HG03159 (cell line): Measurements from ENCODE around the gene MON1B.
A peak's percentile ranks its signal among the peaks of the same experiment; 100 is the strongest.
"Not testable (repeated sequence)": the region's sequence is repeated elsewhere in the genome, so short reads cannot be mapped to it uniquely, and the experiment has no call there.

Source experiments
- ATAC-seq: cut with Tn5 transposase; IDR thresholded peaks from one replicate; pipeline ENCODE4 v1.9.1; 2021; ENCODE audit warnings: mild to moderate bottlenecking, moderate library complexity; ENCODE audit not compliant: unreplicated experiment

Gene MON1B

DNA sequence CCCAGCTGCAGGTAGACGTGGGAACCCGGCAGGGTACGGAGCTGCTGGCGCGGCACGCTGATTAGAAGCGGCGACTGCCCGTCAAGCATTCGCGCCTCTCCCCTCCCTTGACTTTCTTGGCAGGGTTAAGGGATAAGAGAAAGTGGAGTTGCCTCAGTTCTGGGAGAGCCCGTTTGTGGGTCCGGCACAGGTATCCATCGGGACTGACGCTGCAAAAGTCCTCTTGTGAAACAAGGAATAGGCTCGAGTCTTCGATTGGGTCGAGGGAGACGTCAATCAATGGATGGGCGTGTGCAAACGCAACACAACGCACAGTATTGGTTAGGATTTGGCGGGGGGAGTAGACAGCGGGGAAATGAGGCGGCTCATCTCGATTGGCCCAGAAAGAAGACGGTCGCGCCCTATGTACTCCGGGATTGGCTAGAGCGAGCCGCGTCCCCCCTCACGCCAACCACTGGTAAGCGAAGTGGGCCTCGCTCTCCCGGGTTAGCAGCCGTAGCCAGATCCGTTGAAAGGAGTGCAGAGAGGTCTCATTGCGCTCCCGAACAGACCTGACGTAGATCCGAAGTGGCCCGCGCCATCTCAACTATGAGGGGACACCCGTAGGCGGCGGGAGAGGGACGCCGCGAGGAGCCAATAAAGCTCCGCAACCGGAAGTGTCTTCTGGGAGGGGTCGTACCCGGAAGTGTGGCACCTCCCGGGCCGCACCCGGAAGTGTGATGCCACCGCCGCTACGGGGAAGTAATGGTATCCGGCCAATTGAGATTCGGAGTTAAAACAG is at the start of gene MON1B:
Gene MON1B, plus strand, starts transcription at position 713 of the 781 bp plus-strand sequence. CDS start 296 bp downstream, outside the sequence.
- peak; percentile 96 for ATAC-seq

DNA sequence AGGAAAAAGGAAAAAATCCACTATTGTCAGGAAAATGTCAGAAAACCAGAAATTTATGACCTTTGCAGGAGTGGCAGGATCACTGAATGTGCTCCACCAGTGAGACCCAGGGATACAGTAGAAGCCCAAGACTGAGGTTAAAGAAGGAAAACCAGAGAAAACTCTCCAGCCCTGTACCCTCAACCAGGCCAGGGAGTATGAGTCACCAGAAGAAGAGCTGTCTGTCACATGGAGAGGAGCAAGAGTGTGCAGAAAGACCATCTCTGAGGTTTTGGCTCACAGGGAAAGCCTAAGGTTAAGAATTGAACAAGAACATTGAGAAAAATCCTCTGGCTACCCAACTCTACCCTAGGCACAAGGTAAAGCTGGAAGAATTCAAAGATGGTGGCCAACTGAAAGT is 47.6 kb upstream of the MON1B start:
- no peak for ATAC-seq

DNA sequence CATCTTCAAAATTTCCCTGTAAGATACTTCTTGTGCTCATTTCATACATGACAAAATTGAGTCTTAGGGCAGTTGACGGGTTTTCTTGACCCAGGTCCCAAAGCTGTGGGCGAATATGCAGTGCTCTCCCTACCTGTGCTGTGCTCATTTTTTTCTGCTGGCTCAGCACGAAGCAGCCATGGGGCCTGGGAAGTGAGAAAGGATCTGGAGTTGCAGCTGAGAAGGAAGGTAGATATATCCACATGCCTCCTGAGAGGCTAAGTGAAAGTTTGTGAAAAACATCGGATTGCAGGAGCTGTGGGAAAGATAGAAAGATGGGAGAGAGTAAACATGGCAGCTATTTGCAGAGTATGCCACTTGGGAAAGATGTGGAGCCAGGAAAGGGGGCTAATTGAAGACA is 42.9 kb upstream of the MON1B start:
- ATAC-seq = no peak

DNA sequence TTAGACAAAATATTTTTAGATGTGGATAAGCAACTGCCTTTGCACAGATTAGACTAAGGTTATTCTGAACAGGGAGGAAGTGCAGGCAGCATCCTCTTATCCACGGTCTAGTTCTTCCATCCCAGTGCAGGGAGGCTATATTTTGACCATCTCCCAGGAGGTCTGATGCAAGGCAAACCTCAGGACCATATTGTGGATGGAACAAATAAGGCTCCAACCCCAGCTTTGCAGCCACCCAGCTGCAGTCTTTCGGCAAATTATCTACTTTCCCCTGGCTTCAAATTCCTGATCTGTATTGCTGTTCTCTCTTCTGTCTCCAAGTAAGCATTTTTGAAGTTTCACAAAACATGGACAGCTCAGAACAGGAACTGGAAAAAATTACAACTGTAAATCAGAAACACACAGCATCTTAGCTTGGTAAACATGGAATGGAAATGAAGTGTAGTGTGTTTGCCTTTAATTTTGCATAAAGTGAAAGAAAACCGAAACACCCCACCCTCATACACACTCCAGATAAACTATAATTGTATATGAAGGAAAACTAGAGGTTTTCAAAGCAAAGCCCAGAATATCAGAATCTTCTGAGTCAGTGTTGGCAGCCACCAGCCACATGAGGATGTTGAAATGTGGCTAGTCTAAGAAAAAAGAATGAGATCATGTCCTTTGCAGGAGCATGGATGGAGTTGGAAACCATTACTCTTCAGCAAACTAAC is 33.5 kb upstream of the MON1B start:
- ATAC-seq = no peak

DNA sequence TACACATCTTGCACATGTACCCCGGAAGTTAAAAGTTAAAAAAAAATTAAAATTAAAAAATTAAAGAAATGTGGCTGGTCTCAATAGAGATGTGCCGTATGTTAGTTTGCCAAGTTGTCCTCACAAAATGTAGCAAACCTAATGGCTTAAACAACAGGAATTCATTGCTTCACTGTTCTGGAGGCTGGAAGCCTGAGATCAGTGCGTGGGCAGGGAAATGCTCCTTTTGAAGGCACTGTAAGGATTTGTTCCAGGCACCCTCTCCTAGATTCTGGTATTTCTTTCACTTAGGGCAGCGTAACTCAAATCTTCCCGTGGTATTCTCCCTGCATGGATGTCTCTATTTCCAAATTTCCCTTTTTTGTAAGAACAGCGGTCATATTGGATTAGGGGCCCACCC is 32.7 kb upstream of the MON1B start:
- ATAC-seq = no peak

DNA sequence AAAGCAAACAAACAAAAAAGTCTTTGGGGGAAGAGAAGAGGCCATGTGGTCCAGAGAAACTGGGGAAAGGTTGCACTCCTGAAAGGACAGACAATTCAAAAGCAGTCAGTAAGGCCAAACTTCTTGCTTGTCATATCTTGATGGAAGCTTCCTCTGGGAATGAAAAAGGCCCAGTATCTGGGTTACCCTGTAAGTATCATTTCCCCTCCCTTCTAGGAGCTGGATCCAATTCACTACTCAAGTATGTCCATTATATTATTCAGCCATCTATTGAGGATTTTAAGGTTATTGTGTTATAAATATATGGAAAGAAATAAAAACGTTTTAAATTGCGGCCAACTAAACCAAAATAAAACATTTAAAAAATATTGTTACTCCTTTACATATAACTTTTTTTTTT is 26.0 kb upstream of the MON1B start:
- no peak for ATAC-seq

DNA sequence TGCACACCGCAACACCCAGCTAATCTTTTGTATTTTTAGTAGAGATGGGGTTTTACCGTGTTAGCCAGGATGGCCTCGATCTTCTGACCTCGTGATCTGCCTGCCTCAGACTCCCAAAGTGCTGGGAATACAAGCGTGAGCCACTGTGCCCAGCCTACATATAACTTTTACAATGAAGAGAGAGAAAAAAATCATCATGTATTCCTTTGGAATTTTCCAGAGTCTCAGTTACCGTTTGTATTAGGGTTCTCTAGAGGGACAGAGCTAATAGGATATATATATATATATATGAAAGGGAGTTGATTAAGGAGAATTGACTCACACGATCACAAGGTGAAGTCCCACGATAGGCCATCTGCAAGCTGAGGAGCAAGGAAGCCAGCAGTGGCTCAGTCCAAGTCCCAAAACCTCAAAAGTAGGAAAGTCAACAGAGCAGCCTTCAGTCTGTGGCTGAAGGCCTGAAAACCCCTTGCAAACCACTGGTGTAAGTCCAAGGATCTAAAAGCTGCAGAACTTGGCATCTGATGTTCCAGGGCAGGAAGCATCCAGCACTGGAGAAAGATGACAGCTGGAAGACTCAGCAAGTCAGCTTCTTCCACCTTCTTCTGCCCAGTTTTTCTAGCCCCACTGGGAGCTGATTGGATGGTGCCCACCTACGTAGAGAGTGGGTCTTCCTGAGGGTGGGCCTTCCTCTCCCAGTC is 25.3 kb upstream of the MON1B start:
- ATAC-seq = not testable (repeated sequence)

DNA sequence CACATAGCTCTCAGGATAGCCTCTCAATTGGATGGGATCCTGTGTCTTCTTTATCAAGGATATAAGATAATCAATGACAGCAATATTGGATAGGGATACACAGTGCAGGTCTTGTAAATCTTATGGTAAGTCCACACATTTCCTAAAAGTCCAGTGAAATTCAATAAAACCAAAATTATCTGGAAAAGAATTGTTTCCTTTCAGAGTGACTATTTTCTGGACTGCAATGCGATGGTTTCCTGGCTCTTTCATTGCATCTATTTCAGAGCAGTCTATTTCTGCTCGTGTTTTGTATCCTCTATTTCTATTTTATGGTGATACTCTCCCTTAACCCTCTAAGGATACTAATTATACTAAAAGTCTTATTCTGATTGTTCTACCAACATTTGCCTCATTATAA is 24.3 kb upstream of the MON1B start:
- ATAC-seq = no peak

DNA sequence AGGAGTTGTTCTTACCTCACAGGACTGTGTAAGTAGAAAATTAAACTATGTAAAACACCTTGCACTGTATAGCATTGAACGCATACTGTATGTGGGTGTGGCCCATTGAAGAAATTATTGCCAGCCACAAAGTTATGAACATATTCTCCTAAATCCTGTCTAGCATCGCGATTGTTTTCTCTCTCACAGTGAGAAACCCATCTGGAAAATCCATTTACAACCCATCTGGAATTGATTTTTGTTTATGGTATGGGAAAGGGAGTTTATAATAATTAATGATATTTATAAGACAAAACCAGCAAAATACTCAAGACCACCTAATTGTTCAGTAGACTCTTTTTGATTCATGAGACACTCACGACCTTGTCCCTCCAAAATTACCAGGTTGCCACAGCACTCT is 22.1 kb upstream of the MON1B start:
- no peak for ATAC-seq

DNA sequence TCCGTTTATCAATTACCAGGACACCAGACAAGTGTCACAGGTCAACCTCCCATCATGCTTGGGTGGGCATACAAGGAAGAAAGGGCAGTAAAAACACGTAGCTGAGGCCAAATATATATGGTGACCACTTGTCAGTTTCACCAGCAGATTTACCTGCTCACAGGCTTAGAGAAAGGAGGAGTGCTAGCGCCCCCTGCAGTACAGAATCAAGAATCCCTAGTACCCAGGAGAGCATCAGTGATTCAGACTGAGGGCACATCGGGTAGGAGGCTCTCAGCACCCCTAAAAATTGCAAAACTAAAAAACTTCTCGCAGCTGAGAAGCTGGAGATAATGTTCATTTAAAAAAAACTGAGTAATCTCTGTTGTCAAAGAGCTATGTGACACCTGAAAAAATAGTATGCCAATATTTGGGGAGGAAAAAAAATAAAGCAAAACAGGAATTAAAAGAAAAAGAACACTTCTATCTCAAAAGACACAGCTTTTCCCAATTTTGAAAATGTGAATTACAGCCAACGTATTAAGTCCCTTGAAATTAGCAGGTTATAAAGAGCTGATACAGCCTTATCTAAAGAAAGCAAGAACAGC is 21.2 kb upstream of the MON1B start:
- no peak for ATAC-seq

DNA sequence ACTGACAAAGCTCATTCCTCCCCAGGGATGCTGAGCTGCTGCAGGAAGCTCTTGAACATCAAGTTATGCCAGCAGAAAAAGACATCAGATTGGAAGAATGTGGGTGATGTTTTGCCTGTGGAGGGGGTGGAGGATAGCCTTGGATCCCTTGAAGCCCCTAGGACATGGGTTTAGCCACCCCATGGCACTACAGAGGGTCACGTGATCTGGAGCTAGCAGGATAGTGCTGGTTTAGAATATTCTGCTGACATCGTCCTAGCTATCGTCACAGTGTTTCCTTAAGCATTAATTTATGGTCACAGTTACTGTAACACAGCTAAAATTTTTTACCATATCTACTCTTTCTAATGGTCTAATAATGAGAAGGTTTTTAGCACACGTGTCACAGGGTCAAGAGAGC is 20.2 kb upstream of the MON1B start:
- no peak for ATAC-seq

DNA sequence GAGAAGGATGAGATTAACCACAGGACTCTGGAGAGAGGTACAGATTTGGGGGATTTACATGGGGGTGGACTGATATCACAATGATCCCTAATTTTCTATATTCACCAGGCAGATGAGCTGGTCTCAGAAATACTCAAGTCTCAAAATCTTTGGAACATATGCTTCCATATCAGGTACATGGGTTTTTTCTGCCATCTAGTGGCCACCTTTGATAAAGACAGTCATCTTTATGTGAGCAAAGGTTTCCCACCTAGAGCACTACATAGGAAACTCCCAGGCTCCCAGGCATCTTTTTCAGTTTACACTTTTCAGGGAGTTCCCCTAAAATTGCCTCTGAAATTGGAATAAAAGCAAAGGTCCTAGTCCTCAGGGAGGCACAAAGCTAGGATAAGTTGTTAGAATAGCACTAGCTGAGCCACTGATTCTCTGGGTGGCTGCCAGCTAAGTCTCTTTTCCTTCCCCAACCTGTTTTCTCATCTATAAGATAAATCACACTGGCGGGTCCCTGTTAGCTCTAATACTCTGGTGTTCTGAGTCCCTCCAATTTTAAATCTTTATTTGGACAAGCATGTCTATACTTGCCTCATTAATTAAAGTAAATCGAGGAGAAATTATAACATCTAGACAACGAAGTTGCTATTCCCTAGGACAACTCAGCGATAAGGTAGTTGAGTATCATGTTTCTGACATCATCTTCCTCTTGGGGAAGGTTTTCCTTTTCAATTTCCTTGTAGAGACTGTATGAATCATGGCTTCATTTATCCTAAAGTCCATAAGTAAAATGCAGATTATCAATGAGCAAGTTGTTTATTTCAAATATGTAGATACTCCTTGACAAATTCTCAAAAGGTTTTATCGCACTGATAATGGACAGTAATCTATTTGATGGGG is 19.0 kb upstream of the MON1B start:
- ATAC-seq = peak; percentile 75

DNA sequence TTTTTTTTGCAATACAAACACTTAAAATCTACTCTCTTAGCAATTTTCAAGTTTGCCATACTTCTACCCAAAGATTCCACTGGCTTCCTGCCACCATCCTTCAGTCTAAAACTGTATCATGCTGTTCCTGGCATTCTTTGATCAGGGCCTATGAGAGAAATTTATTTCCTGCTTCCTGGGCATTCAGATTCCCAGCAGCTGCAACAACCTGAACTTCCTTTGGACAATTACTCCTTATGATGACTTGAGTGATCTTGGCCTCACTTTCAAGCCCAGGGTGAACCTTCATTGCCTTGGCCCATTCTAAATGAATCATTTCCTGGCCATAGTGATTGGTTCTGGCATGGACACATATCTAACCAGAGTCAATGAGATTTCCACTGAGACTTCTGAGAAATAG is 18.0 kb upstream of the MON1B start:
- no peak for ATAC-seq

DNA sequence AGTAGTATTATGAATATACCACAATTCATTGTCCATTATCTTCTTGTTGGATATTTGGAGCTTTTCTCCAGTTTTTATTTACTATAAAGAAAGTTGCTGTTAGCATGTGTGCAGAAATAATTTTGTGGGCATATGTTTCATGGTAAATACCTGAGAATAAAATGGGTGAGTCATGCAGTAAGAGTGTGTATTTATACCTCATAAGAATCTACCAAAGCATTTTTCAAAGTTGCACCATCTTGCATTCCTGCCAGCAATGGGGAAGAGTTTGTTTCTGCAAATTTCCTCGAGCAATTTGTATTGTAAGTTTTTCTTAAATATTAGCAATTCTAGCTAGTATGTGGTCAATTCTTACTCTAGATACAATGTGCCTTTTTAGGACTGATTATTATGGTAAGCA is 7.9 kb upstream of the MON1B start:
- ATAC-seq = no peak

DNA sequence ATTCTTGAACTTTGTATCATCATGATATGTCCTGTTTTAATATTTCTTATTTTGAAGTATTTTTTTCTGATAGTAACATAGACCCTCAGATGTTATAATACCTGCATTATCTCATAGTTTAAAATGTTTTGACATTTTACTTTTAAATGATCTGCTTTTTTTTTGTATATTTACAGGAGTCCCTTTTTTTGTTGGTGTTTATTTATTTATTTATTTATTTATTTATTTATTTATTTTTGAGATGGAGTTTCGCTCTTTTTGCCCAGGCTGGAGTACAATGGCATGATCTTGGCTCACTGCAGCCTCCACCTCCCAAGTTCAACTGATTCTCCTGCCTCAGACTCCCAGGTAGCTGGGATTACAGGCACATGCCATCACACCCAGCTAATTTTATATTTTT is 4.7 kb upstream of the MON1B start:
- ATAC-seq = not testable (repeated sequence)

DNA sequence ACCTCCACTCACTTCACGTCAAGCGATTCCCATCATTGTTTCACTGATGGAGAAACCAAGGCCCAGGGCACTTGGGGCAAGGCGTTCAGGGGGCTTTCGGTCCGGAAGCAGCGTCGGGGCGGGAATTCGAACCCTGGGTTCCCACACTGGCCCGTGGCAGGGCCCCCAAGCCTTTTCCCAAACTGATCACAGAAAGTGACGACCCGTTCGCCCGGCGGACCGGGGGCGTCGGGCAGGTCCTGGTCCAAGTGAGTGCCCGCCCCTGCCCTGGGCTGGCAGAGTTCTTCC is 856 bp upstream of the MON1B start:
- ATAC-seq = peak; percentile 0

DNA sequence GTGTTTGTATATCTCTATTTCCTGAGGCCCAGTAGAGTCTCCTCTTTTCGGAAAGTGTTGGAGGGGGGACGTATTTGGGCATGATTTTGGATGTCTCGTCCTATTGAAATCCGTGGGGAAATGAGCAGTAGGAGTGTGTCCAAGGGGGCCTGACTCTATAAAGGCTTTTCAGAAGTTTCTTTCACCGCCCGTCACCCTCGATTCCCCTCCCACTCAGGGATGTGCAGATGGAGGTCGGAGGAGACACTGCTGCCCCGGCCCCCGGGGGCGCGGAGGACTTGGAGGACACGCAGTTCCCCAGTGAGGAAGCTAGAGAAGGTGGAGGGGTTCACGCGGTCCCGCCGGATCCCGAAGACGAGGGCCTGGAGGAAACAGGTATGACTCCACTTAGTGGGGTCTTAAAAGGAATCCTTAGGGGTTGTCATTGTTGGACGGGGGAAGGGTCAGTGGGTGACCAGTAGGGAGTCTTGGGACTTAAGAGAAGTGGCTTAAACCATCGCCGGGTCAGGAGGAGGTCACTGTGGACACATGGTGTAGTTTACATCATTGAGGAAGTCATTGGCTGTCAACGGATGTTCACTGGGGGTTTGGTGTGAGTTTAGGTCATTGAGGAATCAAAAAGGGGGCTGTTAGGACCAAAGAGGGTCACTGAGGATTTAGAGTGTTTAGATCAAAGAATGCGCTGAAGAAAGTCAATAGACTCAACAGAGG is 424 bp downstream of the MON1B start:
- peak; percentile 1 for ATAC-seq

DNA sequence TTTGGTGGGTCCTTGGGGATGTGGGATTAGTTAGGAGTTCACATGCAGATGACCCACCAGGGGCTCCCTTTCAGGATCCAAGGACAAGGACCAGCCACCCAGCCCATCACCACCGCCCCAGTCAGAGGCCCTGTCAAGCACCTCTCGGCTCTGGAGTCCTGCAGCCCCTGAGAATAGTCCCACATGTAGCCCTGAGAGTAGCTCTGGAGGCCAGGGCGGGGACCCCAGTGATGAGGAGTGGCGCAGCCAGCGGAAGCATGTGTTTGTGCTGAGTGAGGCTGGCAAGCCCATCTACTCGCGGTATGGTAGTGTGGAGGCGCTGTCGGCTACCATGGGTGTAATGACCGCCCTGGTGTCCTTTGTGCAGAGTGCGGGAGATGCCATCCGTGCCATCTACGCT is 2.4 kb downstream of the MON1B start:
- no peak for ATAC-seq

DNA sequence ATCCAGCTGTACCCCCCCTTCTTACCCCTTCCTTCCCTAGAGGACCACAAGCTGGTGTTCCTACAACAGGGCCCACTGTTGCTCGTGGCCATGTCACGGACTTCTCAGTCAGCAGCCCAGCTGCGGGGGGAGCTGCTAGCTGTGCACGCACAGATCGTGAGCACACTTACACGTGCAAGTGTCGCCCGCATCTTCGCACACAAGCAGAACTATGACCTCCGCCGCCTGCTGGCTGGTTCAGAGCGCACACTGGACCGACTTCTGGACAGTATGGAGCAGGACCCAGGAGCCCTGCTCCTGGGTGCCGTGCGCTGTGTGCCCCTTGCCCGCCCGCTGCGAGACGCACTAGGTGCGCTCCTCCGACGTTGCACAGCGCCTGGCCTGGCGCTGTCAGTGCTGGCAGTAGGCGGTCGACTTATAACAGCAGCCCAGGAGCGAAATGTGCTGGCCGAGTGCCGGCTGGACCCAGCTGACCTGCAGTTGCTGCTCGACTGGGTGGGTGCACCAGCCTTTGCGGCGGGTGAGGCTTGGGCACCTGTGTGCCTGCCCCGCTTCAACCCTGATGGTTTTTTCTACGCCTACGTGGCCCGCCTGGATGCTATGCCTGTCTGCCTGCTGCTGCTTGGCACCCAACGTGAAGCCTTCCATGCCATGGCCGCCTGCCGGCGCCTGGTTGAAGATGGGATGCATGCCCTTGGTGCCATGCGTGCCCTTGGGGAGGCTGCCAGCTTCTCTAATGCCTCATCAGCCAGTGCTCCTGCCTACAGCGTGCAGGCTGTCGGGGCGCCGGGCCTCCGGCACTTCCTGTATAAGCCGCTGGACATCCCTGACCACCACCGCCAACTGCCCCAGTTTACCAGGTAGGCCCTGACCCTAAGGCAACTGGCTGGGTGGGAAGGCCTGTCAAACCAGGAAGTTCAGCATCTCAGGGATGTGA is 3.6 kb downstream of the MON1B start:
- no peak for ATAC-seq
